ENCODE results near the gene CRTC3. TPM values are rescaled to one million over a fixed set of nuclear protein-coding genes. Genes with fewer than 3 reads are reported as not detected.

The CRTC3 gene
- total and polyA plus RNA-seq, 2 donors (not counting 3 experiments of a cell fraction or from before 2014, with no cell fraction given): 16.2 to 26.4 TPM

- intact Hi-C loops (cut with micrococcal nuclease) (no loop called here), dilution Hi-C loops (cut with MboI; ENCODE audit: extremely low pct_ligation_motif_present, low sequenced_read_pairs) (no loop called here)
- no peaks in the 10 kb centered on the region for H3K27me3 ChIP-seq (ENCODE audit: control insufficient read depth in 2 of 2, insufficient read depth in 2 of 2, low read length in 2 of 2)
- no peaks in the 10 kb centered on the region for H3K9me1 ChIP-seq (replicated peaks; ENCODE audit: control insufficient read depth, extremely low read depth, insufficient read depth, low read length)
- BruUV-seq (replicated peaks): no TSS peak
- CTCF ChIA-PET: no interaction called here
- TF ChIP-seq JUN (IDR thresholded peaks at IDR 0.05; ENCODE audit: borderline replicate concordance, insufficient read depth, insufficient read length, low read depth): no peak
- TF ChIP-seq, protein P1, sequence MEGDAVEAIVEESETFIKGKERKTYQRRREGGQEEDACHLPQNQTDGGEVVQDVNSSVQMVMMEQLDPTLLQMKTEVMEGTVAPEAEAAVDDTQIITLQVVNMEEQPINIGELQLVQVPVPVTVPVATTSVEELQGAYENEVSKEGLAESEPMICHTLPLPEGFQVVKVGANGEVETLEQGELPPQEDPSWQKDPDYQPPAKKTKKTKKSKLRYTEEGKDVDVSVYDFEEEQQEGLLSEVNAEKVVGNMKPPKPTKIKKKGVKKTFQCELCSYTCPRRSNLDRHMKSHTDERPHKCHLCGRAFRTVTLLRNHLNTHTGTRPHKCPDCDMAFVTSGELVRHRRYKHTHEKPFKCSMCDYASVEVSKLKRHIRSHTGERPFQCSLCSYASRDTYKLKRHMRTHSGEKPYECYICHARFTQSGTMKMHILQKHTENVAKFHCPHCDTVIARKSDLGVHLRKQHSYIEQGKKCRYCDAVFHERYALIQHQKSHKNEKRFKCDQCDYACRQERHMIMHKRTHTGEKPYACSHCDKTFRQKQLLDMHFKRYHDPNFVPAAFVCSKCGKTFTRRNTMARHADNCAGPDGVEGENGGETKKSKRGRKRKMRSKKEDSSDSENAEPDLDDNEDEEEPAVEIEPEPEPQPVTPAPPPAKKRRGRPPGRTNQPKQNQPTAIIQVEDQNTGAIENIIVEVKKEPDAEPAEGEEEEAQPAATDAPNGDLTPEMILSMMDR (IDR thresholded peaks at IDR 0.05; ENCODE audit: extremely low read depth in 1 of 2, insufficient read depth in 1 of 2, low read depth in 1 of 2, low read length in 2 of 2): no peak
- no peak for TF ChIP-seq POLR2AphosphoS5 (IDR thresholded peaks at IDR 0.05; ENCODE audit: insufficient read depth, low read depth, low read length)
- TF ChIP-seq FOS (IDR thresholded peaks at IDR 0.05; ENCODE audit: borderline replicate concordance, insufficient read depth, low read length): no peak
- TF ChIP-seq, protein P2, sequence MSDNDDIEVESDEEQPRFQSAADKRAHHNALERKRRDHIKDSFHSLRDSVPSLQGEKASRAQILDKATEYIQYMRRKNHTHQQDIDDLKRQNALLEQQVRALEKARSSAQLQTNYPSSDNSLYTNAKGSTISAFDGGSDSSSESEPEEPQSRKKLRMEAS (IDR thresholded peaks at IDR 0.05; ENCODE audit: insufficient read depth, insufficient read length): no peak
- no peak for TF ChIP-seq POLR2A (IDR thresholded peaks at IDR 0.05; ENCODE audit: low read depth, low read length)
- TF ChIP-seq EZH2 (IDR thresholded peaks at IDR 0.05; ENCODE audit: borderline replicate concordance, low read depth, low read length, severe bottlenecking): no peak
- no peak overlapping the region for H3K4me3 ChIP-seq (replicated peaks in 1 of 3; ENCODE audit: insufficient read depth in 1 of 3, low read depth in 1 of 3, low read length in 3 of 3)
- no peak for FAIRE-seq
- H3K27ac ChIP-seq (ENCODE audit: insufficient read depth, low read depth, low read length): no peak overlapping the region
- no peak overlapping the region for H2AFZ ChIP-seq (ENCODE audit: low read depth, low read length)
- H3K9ac ChIP-seq (replicated peaks; ENCODE audit: extremely low read depth, insufficient read depth, low read length): no peak overlapping the region
- no peak for DNase-seq (ENCODE audit: low read depth, low spot score)
- no peak overlapping the region for H3K4me2 ChIP-seq (ENCODE audit: insufficient read depth, low read length)
- no peaks in the 10 kb centered on the region for H3K79me2 ChIP-seq (ENCODE audit: control insufficient read depth, insufficient read depth, low read length)
- no peaks in the 10 kb centered on the region for H4K20me1 ChIP-seq (replicated peaks; ENCODE audit: control insufficient read depth, extremely low read depth, insufficient read depth, low read length)
- peaks cover 0 to 4% of the 10 kb centered on the region in 2 experiments for H3K36me3 ChIP-seq (ENCODE audit: control insufficient read depth in 2 of 2, extremely low read depth in 1 of 2, insufficient read depth in 2 of 2, low read length in 2 of 2)
- H3K4me1 ChIP-seq (ENCODE audit: control insufficient read depth, extremely low read depth, insufficient read depth, low read length): no peaks in the 10 kb centered on the region
- no peaks in the 10 kb centered on the region for H3K9me3 ChIP-seq (replicated peaks; ENCODE audit: control insufficient read depth, insufficient read depth, low read length)
- POLR2A ChIA-PET: no interaction called here
Observed at GRCh38 chr15:90610190-90610589, 80.5 kb downstream of the CRTC3 start.
